ENCODE measurements around the gene GPC5. TPM values are rescaled to one million over a fixed set of nuclear protein-coding genes. Genes with fewer than 3 reads are reported as not detected.

GPC5 gene
- total RNA-seq, 1 experiment from 2014 or later = not detected

GRCh38 chr13:91567485-91568207 lies 169.2 kb downstream of the GPC5 start:
- DNase-seq = no peak
- CTCF ChIA-PET = no interaction called here
- Mint-ChIP-seq H3K27ac (ENCODE audit: unreplicated experiment) (no peak overlapping the region), H3K36me3 (ENCODE audit: insufficient read depth, unreplicated experiment) (no peaks in the 10 kb centered on the region), H3K4me3 (ENCODE audit: low read depth, unreplicated experiment) (no peak overlapping the region), H3K27me3 (ENCODE audit: unreplicated experiment) (no peaks in the 10 kb centered on the region), H3K9me3 (ENCODE audit: low read depth, unreplicated experiment) (no peaks in the 10 kb centered on the region), H3K4me1 (ENCODE audit: low read depth, unreplicated experiment) (no peaks in the 10 kb centered on the region)
- no TSS peak for BruUV-seq (replicated peaks)
- no peak for TF ChIP-seq CTCF (IDR thresholded peaks at IDR 0.05; ENCODE audit: unreplicated experiment)
- intact Hi-C loops (cut with micrococcal nuclease; ENCODE audit: unreplicated experiment) = no loop called here

- Mint-ChIP-seq H3K27ac (ENCODE audit: unreplicated experiment) (no peak overlapping the region), H3K9me3 (ENCODE audit: low read depth, unreplicated experiment) (no peaks in the 10 kb centered on the region), H3K27me3 (ENCODE audit: unreplicated experiment) (no peaks in the 10 kb centered on the region), H3K4me1 (ENCODE audit: low read depth, unreplicated experiment) (no peaks in the 10 kb centered on the region), H3K36me3 (ENCODE audit: insufficient read depth, unreplicated experiment) (no peaks in the 10 kb centered on the region), H3K4me3 (ENCODE audit: low read depth, unreplicated experiment) (no peak overlapping the region)
- intact Hi-C loops (cut with micrococcal nuclease; ENCODE audit: unreplicated experiment) = no loop called here
- TF ChIP-seq CTCF (IDR thresholded peaks at IDR 0.05; ENCODE audit: unreplicated experiment) = no peak
- BruUV-seq (replicated peaks) = no TSS peak
- CTCF ChIA-PET = no interaction called here
- DNase-seq = no peak
Observed at GRCh38 chr13:91571681-91572080, 173.3 kb downstream of the GPC5 start.

- no peaks in the 10 kb centered on the region for H3K27me3 Mint-ChIP-seq (ENCODE audit: unreplicated experiment)
- CTCF ChIA-PET = no interaction called here
- no peaks in the 10 kb centered on the region for H3K36me3 Mint-ChIP-seq (ENCODE audit: insufficient read depth, unreplicated experiment)
- H3K4me1 Mint-ChIP-seq (ENCODE audit: low read depth, unreplicated experiment) = no peaks in the 10 kb centered on the region
- no peak overlapping the region for H3K4me3 Mint-ChIP-seq (ENCODE audit: low read depth, unreplicated experiment)
- no peaks in the 10 kb centered on the region for H3K9me3 Mint-ChIP-seq (ENCODE audit: low read depth, unreplicated experiment)
- no peak overlapping the region for H3K27ac Mint-ChIP-seq (ENCODE audit: unreplicated experiment)
- no peak for TF ChIP-seq CTCF (IDR thresholded peaks at IDR 0.05; ENCODE audit: unreplicated experiment)
- no peak for DNase-seq
- intact Hi-C loops (cut with micrococcal nuclease; ENCODE audit: unreplicated experiment) = no loop called here
- no TSS peak for BruUV-seq (replicated peaks)
Observed at GRCh38 chr13:91572439-91572838, 174.0 kb downstream of the GPC5 start.

GRCh38 chr13:91572944-91573598 lies 174.7 kb downstream of the GPC5 start:
- no peaks in the 10 kb centered on the region for H3K9me3 Mint-ChIP-seq (ENCODE audit: low read depth, unreplicated experiment)
- TF ChIP-seq CTCF (IDR thresholded peaks at IDR 0.05; ENCODE audit: unreplicated experiment) = no peak
- intact Hi-C loops (cut with micrococcal nuclease; ENCODE audit: unreplicated experiment) = no loop called here

More at GRCh38 chr13:91572944-91573598, 174.7 kb downstream of the GPC5 start:
- BruUV-seq (replicated peaks) = no TSS peak
- CTCF ChIA-PET = no interaction called here
- no peak for DNase-seq
- H3K4me3 Mint-ChIP-seq (ENCODE audit: low read depth, unreplicated experiment) = no peak overlapping the region
- no peaks in the 10 kb centered on the region for H3K4me1 Mint-ChIP-seq (ENCODE audit: low read depth, unreplicated experiment)
- H3K36me3 Mint-ChIP-seq (ENCODE audit: insufficient read depth, unreplicated experiment) = no peaks in the 10 kb centered on the region
- H3K27ac Mint-ChIP-seq (ENCODE audit: unreplicated experiment) = no peak overlapping the region
- H3K27me3 Mint-ChIP-seq (ENCODE audit: unreplicated experiment) = no peaks in the 10 kb centered on the region
